DMS 273 (cell line): ENCODE data around the gene CCDC92.
A peak's percentile ranks its signal among the peaks of the same experiment; 100 is the strongest.

Source experiments
- DNase-seq: peaks from one replicate; lab custom pipeline; 2025; ENCODE audit not compliant: unreplicated experiment; lab: John Stamatoyannopoulos, UW

CCDC92 gene

DNA sequence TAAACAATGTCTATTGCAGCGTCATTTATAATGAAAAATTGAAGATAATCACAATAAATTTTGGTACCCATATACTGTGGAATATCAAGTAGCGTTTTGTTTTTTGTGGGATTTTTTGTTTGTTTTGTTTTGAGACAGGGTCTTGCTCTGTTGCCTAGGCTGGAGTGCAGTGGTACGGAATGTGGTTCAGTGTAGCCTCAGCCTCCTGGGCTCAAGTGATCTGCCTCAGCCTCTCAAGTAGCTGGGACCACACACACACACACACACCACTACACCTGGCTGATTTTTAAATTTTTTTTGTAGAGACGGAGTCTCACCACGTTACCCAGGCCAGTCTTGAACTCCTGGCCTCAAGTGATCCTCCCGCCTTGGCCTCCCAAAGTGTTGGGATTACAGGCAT lies 6.9 kb upstream of the CCDC92 start:
- no peak for DNase-seq

- DNase-seq, result no peak
These were observed 3.7 kb upstream of the CCDC92 start for GRCh38 chr12:123976227-123976826.

- peak; percentile 44 for DNase-seq
These were observed 1.1 kb upstream of the CCDC92 start for GRCh38 chr12:123973552-123974341.

GRCh38 chr12:123971770-123972456 lies 718 bp downstream of the CCDC92 start:
- DNase-seq, result peak; percentile 40

GRCh38 chr12:123971449-123971769 lies 1.2 kb downstream of the CCDC92 start:
- DNase-seq, result no peak

DNA sequence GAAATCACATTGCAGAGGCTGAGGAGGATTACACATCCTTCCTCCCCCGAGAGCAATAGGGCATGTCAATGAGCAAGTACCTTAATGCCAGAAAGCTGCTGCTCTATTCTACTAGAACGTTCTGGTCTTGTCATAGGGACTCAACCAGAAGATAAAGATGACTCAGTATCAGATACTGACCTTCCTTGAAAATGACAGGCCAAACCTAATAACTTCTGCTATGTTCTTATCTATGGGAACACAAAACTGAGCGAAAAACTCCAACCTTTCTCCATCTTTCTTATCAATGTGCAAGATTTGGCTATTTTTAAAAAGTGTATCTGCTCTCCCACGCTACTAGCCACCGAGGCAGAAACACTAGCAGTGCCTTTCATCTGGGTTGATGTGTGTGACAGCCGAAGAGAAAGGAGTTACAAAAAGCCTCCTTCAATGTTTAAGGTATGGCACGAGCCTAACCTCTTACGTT lies 5.5 kb downstream of the CCDC92 start:
- no peak for DNase-seq

DNA sequence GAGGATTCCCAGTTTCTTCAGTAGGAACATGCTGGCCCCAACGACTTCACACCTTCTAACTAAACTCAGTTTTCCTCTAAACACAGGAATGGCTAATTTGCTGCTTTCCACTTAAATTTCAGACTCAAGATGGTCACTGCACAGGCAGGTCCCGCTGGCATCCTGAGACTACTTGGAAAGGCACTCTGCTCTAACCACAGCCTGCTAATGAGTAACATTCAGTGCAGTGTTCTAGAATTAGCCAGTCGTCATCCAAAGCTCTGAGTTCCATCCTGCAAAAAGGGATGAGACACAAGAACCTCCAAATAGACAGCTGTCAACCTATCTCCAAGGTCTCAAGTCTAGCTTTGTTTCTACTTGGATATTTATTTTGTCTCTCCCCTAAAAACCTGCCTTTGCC lies 6.0 kb downstream of the CCDC92 start:
- DNase-seq, result no peak

GRCh38 chr12:123965382-123965781 lies 7.2 kb downstream of the CCDC92 start:
- DNase-seq, result no peak

DNA sequence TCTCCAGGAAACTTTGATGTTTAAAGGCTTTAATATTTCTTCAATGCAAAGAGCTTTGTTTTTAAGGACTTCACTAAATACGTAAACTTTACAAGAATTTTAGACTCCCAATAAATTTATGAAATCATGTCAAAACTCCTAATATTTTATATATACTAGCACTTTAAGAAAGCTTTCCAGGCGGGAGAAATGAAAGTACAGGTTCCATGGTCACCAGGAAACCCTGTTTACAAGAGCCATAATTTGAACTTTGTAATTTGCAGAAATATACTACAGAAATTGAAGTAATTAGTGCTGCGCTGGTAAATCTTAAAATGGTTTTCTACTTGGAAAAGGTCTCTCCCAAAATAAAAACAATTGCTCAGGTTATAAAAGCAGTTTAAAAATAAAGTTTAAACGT lies 8.8 kb downstream of the CCDC92 start:
- DNase-seq, result no peak

DNA sequence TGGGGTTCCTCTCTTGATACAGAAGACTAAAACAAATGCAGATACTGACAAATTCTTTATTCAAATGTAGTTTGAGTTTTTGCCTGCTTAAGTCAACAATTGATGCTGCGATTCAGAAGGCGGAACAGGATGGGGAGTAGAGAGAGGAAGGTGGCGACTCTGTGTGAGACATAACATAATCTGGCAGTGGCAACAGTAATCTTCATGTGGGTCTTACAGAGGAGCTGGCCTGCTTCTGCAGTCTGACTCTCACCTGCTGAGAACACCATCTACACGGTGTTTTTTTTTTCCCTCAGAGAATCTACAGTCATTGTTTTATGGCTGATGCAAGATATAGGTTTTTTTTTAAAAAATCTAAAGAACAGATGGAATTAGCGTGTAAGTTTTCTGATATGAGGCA lies 10.1 kb downstream of the CCDC92 start:
- DNase-seq, result no peak

DNA sequence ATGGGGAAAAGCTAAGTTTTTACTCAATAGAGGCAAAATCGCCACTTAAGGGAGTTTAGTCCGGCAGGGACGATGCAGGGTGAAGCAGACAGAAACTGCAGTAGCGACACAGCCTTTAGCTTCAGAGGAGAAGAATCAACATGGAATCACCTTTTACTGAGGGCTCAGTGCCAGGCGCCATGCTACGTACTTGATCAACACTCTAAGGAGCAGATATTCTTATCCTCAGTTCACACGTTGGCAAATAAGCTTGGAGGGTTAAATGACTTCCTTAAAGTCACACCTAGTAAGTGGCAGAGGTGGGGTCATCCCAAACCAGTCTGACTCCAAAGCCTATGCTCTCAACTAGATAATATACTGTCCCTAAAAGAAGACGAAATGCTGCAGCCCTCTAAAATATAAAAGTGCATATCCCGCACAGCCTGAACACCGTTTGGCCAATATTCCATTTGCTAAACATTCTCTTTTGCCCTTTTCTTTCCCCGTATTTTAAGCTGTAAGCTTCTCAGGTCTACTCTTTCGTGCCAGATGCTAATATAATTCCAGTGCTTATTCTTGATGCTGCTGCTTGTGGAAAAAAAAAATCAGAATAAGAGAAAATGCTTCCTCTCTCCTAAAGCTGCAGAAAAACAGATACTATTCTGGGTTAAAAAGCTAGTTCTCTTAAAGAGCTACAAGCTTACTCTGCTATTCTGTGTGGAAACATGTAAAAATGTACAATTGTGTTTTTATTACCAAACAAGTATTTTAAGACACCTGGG lies 10.9 kb downstream of the CCDC92 start:
- no peak for DNase-seq

DNA sequence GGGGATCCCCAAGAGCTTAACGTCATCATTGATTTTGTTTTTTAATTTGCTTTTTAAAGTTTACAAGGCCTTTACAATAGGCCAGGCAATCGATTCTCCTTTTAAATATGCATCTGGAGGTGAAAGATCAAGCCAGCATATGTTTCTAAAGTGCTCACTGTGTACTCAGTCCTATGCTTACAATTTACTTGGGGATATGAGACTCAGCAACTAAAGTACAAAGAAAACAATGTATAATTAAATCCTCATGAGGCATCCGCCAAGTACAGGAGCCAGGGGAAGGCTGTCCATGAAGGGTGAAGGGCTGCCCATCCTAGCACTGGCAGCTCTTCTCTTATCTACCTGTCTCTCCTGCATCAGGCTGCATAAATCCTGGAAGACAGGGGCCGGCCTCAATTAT lies 11.8 kb downstream of the CCDC92 start:
- DNase-seq, result no peak

- DNase-seq, result no peak
These were observed 12.4 kb downstream of the CCDC92 start for GRCh38 chr12:123960029-123960735.

GRCh38 chr12:123958876-123959275 lies 13.8 kb downstream of the CCDC92 start:
- no peak for DNase-seq

DNA sequence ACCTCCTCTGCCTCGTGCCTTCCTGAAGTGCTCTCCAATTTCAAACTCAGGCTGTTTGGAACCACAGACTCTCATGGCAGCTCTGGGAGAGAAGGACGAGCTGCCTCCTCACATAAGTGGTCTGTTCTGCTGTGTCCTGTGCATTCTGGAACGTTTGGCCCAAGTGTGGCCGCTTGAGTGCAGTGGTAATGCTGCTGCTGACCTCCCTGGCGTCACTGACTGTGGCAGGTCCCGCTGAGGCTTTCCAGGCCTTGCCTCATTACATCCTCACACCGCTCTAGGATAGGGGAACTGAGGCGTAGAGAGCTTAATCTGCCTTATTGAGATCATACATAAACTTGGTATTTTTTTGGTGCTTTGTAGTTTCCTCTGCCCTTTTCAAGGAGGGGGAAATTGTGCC lies 14.2 kb downstream of the CCDC92 start:
- DNase-seq, result no peak

DNA sequence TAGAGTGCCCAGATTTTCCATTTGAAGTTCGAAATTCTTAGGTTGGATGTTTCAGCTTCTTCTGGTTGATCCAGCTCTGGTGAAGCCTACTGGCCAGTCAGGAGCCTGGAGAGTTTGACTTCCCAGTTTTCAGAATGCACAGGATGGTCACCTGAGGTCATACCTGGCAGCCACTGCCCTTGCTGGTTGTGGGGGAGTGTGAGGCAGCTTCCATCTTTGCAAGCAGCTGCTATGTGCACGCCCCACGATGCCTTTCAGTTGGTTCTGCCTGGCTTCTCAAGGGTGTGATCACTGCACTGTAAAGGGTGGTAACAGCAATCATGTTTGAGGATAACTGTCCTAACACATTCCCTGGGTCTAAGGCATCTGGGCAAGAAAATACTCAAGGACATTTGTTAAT lies 15.4 kb downstream of the CCDC92 start:
- no peak for DNase-seq

DNA sequence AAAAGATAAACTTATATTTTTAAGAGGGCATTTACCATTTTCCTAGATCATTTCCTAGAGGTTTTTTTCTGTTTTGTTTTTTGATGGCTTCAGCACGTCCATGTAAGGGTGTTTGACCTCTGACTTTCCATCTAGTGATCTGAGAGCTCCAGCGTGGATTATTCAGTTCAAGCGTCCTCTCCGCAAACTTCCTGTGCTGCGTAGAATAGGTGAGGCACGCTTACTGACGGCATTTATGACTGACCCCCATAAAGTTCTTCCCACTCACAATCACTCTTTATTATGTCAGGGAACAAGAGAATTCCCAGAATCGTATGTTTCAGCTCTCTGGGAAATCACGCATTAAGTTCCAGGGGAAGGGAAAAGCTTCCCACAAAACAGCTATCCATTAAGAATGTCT lies 16.4 kb downstream of the CCDC92 start:
- no peak for DNase-seq

GRCh38 chr12:123954647-123955350 lies 17.8 kb downstream of the CCDC92 start:
- DNase-seq, result no peak

GRCh38 chr12:123952037-123952436 lies 20.6 kb downstream of the CCDC92 start:
- no peak for DNase-seq

- DNase-seq, result no peak
These were observed 21.2 kb downstream of the CCDC92 start for GRCh38 chr12:123951467-123951866.
